Lower leg skin (tissue), 3 donors: ENCODE data around the gene ZNF451.

ENCODE experiments used
- POLR2A ChIP-seq, 2 donors: fragments of 450-650 bp; IDR thresholded peaks; one replicate each; pipeline ENCODE4 v1.6.1; 2016 to 2017; ENCODE audit warnings: antibody characterized with exemption in 2 of 2, mild to moderate bottlenecking in 1 of 2, moderate library complexity in 1 of 2
- TF ChIP-seq, protein P1 (sequence below), 3 donors: fragments of 450-650 bp; IDR thresholded peaks; one replicate each; pipeline ENCODE4 v1.5.1; 2016; ENCODE audit warnings: antibody characterized with exemption in 3 of 3, mild to moderate bottlenecking in 3 of 3, moderate library complexity in 2 of 3

DNA sequence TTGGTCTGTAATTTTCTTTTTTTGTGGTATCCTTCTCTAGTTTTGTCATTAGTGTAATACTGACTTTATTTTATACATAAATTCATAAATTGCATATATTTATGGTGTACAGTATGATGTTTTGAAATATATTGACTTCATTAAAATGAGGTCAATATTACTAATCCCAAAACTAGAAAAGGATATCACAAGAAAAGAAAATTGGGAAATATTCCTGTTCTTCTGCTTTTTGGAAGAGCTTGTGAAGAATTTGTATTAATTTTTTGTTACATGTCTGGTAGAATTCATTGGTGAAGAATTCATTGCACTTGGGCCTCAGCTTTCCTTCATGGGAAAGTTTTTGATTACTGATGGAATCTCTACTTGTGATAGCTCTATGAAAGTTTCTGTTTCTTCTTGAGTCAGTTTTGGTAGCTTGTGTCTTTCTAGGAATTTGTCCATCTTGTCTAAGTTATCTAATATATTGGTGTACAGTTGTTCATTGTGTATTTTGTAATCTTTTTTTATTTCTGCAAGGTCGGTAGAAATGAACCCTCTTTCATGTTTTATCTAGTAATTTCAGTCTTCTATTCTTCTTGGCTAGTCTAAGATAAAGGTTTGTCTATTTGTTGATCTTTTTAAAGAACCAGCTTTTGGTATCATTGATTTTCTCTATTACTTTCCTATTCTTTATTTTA is 11.3 kb upstream of the ZNF451 start:
- TF ChIP-seq, protein P1, sequence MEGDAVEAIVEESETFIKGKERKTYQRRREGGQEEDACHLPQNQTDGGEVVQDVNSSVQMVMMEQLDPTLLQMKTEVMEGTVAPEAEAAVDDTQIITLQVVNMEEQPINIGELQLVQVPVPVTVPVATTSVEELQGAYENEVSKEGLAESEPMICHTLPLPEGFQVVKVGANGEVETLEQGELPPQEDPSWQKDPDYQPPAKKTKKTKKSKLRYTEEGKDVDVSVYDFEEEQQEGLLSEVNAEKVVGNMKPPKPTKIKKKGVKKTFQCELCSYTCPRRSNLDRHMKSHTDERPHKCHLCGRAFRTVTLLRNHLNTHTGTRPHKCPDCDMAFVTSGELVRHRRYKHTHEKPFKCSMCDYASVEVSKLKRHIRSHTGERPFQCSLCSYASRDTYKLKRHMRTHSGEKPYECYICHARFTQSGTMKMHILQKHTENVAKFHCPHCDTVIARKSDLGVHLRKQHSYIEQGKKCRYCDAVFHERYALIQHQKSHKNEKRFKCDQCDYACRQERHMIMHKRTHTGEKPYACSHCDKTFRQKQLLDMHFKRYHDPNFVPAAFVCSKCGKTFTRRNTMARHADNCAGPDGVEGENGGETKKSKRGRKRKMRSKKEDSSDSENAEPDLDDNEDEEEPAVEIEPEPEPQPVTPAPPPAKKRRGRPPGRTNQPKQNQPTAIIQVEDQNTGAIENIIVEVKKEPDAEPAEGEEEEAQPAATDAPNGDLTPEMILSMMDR (IDR thresholded peaks at IDR 0.05) = no peak
- TF ChIP-seq POLR2A (IDR thresholded peaks at IDR 0.05) = no peak
